Measurements from ENCODE around the gene SMOC2. TPM values are rescaled to one million over a fixed set of nuclear protein-coding genes. Genes with fewer than 3 reads are reported as not detected.

SMOC2 gene
- total and polyA plus RNA-seq, 7 donors = 12.3 to 90.3 (median 22.8) TPM

GRCh38 chr6:168626046-168626602, 185.1 kb downstream of the SMOC2 start:
- H3K27ac ChIP-seq = no peak overlapping the region
- no peak for TF ChIP-seq CTCF (IDR thresholded peaks at IDR 0.05)

GRCh38 chr6:168627506-168628175, 186.7 kb downstream of the SMOC2 start:
- intact Hi-C loops (cut with DNase I) = no loop called here

More at GRCh38 chr6:168626046-168626602, 185.1 kb downstream of the SMOC2 start:
- no peaks in the 10 kb centered on the region for H3K9me3 ChIP-seq
- ATAC-seq (no peak), DNase-seq (no peak)
- 68 to 72% (median 69%) methylated on average over 19 of the region's 19 CpGs for WGBS, 3 donors
- intact Hi-C loops (cut with DNase I) = no loop called here
- H3K36me3 ChIP-seq (ENCODE audit: insufficient read depth in 1 of 2, low read depth in 1 of 2) = no peaks in the 10 kb centered on the region
- H3K27me3 ChIP-seq (ENCODE audit: insufficient read depth in 3 of 3, low read length in 2 of 3) = no peaks in the 10 kb centered on the region
- H3K4me3 ChIP-seq = no peak overlapping the region
- H3K4me1 ChIP-seq = no peaks in the 10 kb centered on the region

GRCh38 chr6:168628176-168628553, 187.2 kb downstream of the SMOC2 start:
- no peaks in the 10 kb centered on the region for H3K4me1 ChIP-seq
- TF ChIP-seq CTCF (IDR thresholded peaks at IDR 0.05) = no peak
- intact Hi-C loops (cut with DNase I) = no loop called here
- H3K36me3 ChIP-seq (ENCODE audit: insufficient read depth in 1 of 2, low read depth in 1 of 2) = no peaks in the 10 kb centered on the region
- H3K9me3 ChIP-seq = no peaks in the 10 kb centered on the region
- WGBS, 3 donors = 81 to 85% (median 85%) methylated on average over 6 of the region's 6 CpGs
- DNase-seq (no peak), ATAC-seq (no peak)
- H3K27me3 ChIP-seq (ENCODE audit: insufficient read depth in 3 of 3, low read length in 2 of 3) = peaks cover 0 to 6% (median 0%) of the 10 kb centered on the region in 3 donors
- no peak overlapping the region for H3K4me3 ChIP-seq
- H3K27ac ChIP-seq = no peak overlapping the region

More at GRCh38 chr6:168627506-168628175, 186.7 kb downstream of the SMOC2 start:
- no peak overlapping the region for H3K4me3 ChIP-seq
- 83 to 90% (median 88%) methylated on average over 8 of the region's 8 CpGs for WGBS, 3 donors
- ATAC-seq = no peak
- H3K9me3 ChIP-seq = no peaks in the 10 kb centered on the region
- H3K4me1 ChIP-seq = no peaks in the 10 kb centered on the region
- H3K27me3 ChIP-seq (ENCODE audit: insufficient read depth in 3 of 3, low read length in 2 of 3) = peaks cover 0 to under 1% (median 0%) of the 10 kb centered on the region in 3 donors
- DNase-seq = no peak
- no peak overlapping the region for H3K27ac ChIP-seq
- no peak for TF ChIP-seq CTCF (IDR thresholded peaks at IDR 0.05)
- no peaks in the 10 kb centered on the region for H3K36me3 ChIP-seq (ENCODE audit: insufficient read depth in 1 of 2, low read depth in 1 of 2)

- no peak overlapping the region for H3K4me3 ChIP-seq
- ATAC-seq = no peak
- no peak for DNase-seq
These were observed 187.8 kb downstream of the SMOC2 start for GRCh38 chr6:168628732-168629245.

More at GRCh38 chr6:168628732-168629245, 187.8 kb downstream of the SMOC2 start:
- Histone ChIP-seq H3K36me3 (ENCODE audit: insufficient read depth in 1 of 2, low read depth in 1 of 2) (no peaks in the 10 kb centered on the region), H3K4me1 (no peaks in the 10 kb centered on the region), H3K9me3 (no peaks in the 10 kb centered on the region), H3K27me3 (ENCODE audit: insufficient read depth in 3 of 3, low read length in 2 of 3) (peaks cover 0 to 8% (median 0%) of the 10 kb centered on the region in 3 donors), H3K27ac (no peak overlapping the region)
- intact Hi-C loops (cut with DNase I) = no loop called here
- WGBS, 3 donors = 86 to 90% (median 88%) methylated on average over 14 to 19 of the region's 19 CpGs
- TF ChIP-seq CTCF (IDR thresholded peaks at IDR 0.05) = no peak

All from psoas muscle (tissue), 8 donors.